Right cardiac atrium (tissue), 5 donors: ENCODE measurements around the gene LDAH. TPM values are rescaled to one million over a fixed set of nuclear protein-coding genes. Genes with fewer than 3 reads are reported as not detected.

Experiments
- ATAC-seq, 2 donors: fragments of 200-7000 bp; cut with Tn5 transposase; one replicate each; pipeline versions ENCODE4 v1.8.0 to v1.9.1; 2020; ENCODE audit warnings: moderate library complexity in 2 of 2, mild to moderate bottlenecking in 1 of 2
- DNase-seq, 3 donors: peaks; one replicate each; pipeline ENCODE4 v3.0.0-alpha.2; 2020
- H3K27ac ChIP-seq: one replicate; pipeline ENCODE4 v1.5.1; 2013; ENCODE audit warnings: mild to moderate bottlenecking, low read length, control low read depth, moderate library complexity
- H3K27me3 ChIP-seq: one replicate; pipeline ENCODE4 v1.6.1; 2013; ENCODE audit not compliant: control insufficient read depth, insufficient read depth
- H3K4me1 ChIP-seq: one replicate; pipeline ENCODE4 v1.6.1; 2013; ENCODE audit warnings: low read length; ENCODE audit not compliant: control insufficient read depth, insufficient read depth
- H3K4me3 ChIP-seq: one replicate; pipeline ENCODE4 v1.5.1; 2013; ENCODE audit warnings: low read length, control low read depth
- H3K9me3 ChIP-seq: one replicate; pipeline ENCODE4 v1.6.1; 2013; ENCODE audit warnings: low read length; ENCODE audit not compliant: control insufficient read depth
- WGBS: extraction: QIAGEN DNeasy Blood & Tissue Kit; methylation state at CpG from one replicate; pipeline ENCODE4 v1.1.7; 2013; 5-methylcytosine and 5-hydroxymethylcytosine counted together
- intact Hi-C, 4 donors: fragments of 100-400 bp; cut with DNase I; formaldehyde crosslinking; loops; one replicate each; pipeline versions ENCODE4 v1.11.0 to v1.14.0; 2022 to 2023
- long read RNA-seq, 4 donors: library from polyadenylated mRNA; unstranded; transcript quantifications; one replicate each; pipeline ENCODE4 v2.0.0, GENCODE V29; 2020 to 2021
- polyA plus RNA-seq: library from polyadenylated mRNA; stranded (reverse); fragments of 200-250 nt; gene quantifications from one replicate; pipeline ENCODE4 v1.2.3, GENCODE V29; 2013
- total RNA-seq, 4 donors: library from RNA; stranded (reverse); fragmentation: NEBNext Ultra II Directional; extraction: Animal tissue kit (Norgen Biotek cat#: 25700); gene quantifications; one replicate each; pipeline ENCODE4 v1.2.1, GENCODE V29; 2021
- donor health status: healthy with polysubstance abuse.
- donor health status: DM: no; HTN: yes; CAD: no.
- donor health status: DM: no; HTN: no; CAD: no.
- donor health status: DM: no; HTN: yes; CAD: no; lungs with severe emphysema.
- donor health status: DM: yes; HTN: yes; CAD: no.

Gene LDAH
- 10 to 100 TPM in 1 of 4 donors, 1 to 10 TPM in 3; 6.9 to 10.8 (median 7.8) TPM for total RNA-seq
- 4.6 TPM for polyA plus RNA-seq
- long read RNA-seq, donor 1, transcript LDAH-201 (7 exons, 2,907 nt): major isoform, 7 of 15 reads
- long read RNA-seq, donor 1, partial matches to known transcripts: 0 of 15 reads
- long read RNA-seq, donor 1, other reads (novel, unspliced or antisense): 4 of 15 reads
- long read RNA-seq, donor 2, partial matches to known transcripts: 0 of 7 reads
- long read RNA-seq, donor 2, other reads (novel, unspliced or antisense): 2 of 7 reads
- long read RNA-seq, donor 3, transcript LDAH-201 (7 exons, 2,907 nt): major isoform, 13 of 29 reads
- long read RNA-seq, donor 3, partial matches to known transcripts: 2 of 29 reads
- long read RNA-seq, donor 3, other reads (novel, unspliced or antisense): 8 of 29 reads
- long read RNA-seq, donor 4, partial matches to known transcripts: 1 of 8 reads
- long read RNA-seq, donor 4, other reads (novel, unspliced or antisense): 2 of 8 reads

DNA sequence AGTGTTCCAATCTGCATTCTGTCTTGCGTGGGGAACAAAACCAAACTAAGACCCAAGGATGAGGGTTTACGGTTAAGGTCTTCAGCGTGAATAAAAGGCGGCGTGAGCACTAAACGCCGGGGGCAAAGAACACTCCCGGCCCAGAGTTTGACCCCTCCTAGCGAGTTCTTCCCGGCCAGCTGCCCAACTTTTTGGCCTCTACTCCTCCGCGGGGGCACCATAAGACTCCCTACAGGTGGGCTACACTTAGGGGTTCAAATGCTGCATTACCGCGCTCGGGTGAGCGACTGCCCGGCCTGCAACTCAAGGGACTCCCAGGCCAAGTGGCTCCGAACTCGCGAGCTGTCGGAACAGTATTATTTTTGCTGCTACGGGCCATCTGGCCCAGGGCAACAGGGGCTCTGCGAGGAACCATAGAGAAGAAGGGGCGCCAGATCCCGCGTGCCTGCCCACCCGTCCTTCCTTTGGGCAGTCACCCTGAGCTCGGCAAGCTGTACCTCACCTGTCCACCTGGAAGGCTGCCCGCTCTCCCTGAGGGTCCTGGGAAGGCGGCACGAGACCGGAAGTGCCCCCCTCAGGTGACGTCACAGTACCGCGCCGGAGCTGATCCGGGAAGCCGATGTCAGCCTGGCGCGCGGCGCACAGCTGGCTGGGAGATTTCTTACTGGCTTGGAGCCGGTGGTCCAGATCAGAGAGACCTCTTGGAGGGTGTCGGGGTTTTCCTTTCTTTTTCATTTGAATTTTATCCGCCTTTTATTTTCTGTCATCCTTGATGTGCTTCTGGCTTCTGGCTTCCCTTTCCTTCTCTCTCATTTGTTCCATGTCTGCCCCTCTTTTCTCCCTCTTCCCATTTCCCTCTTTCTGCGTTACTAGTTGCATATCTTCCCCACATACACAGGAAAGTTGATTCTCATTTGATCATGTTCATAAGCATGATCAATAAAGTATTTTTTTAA, at the start of gene LDAH:
LDAH (minus strand) TSS at position 567 of the 956 bp plus-strand sequence. CDS start 21,638 bp downstream, outside the sequence.
- Histone ChIP-seq H3K4me1 (no peaks in the 10 kb centered on the region), H3K27ac (peak within 1 kb of the TSS; percentile 97), H3K4me3 (peak within 1 kb of the TSS; percentile 96), H3K9me3 (no peaks in the 10 kb centered on the region), H3K27me3 (no peaks in the 10 kb centered on the region)
- intact Hi-C loops: no loop called here
- DNase-seq (peak; percentile 94 to 97 (median 97)), ATAC-seq (peak; percentile 98 to 99)
- WGBS: under 1% methylated on average over 46 of the region's 46 CpGs

DNA sequence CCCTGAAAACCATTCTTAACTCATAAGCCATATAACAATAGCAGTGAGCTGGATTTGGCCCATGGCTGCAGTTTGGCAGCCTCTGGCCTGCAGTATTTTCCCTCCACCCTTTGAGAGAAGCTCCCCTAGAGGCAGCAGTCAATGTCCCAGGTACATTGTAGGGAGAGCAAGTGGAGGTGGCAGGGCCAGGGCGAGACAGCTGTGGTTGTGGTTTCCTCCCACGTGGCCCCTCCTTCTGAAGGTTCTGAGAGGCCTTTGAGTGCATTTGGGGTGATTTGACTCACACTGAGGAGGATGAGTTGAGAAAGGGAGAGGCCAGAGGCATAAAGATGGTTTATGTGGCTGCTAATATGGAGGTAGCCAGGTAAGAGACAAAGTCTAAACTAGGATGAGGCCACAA, 45.5 kb upstream of the LDAH start:
- H3K9me3 ChIP-seq: no peaks in the 10 kb centered on the region
- H3K27ac ChIP-seq: no peak overlapping the region
- no peaks in the 10 kb centered on the region for H3K27me3 ChIP-seq
- ATAC-seq (no peak), DNase-seq (no peak)
- WGBS: 29% methylated on average over 2 of the region's 2 CpGs
- intact Hi-C loops: no loop called here
- no peaks in the 10 kb centered on the region for H3K4me1 ChIP-seq
- H3K4me3 ChIP-seq: no peak overlapping the region

DNA sequence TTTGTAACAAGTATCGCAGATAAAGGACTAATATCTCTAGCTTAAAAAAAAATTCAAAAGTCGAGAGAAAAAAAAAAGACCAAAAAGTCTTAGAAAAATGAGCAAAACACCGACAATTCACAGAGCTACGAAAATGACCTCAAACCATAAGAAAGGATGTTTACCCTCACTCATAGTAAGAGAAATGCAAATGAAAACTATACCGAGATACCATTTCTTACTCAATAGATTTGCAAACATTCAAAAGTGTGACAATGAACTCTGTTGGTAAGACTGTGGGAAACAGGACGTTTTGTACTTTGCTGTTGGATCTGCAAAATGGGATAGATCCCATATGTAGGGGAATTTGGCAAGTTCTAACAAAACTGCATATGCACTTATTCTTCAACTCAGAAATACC, 39.9 kb upstream of the LDAH start:
- 65% methylated on average over 6 of the region's 6 CpGs for WGBS
- DNase-seq (no peak), ATAC-seq (no peak)
- Histone ChIP-seq H3K27me3 (no peaks in the 10 kb centered on the region), H3K9me3 (no peaks in the 10 kb centered on the region), H3K4me3 (no peak overlapping the region), H3K27ac (no peak overlapping the region), H3K4me1 (no peaks in the 10 kb centered on the region)
- intact Hi-C loops: no loop called here

DNA sequence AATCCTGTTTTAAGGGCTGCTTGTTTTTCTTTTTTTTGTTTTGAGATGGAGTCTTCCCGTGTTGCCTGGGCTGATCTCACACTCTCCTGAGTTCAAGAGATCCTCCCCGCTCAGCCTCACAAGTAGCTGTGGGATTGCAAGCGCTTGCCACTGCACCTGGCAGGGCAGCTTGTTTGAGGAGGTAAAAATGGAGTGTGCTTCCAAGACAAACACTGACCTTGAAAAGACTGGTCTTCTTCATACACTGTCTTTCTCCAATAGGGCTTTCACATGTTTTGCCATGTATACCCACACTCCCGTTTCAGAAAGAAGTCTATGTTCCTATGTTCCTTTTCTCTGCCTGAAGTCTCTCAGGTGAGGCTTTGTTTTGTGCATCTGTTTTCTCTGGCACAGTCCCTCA, 32.6 kb upstream of the LDAH start:
- no peak overlapping the region for H3K27ac ChIP-seq
- peaks cover 3% of the 10 kb centered on the region for H3K27me3 ChIP-seq
- intact Hi-C loops: no loop called here
- no peaks in the 10 kb centered on the region for H3K9me3 ChIP-seq
- 80% methylated on average over 4 of the region's 4 CpGs for WGBS
- ATAC-seq (no peak), DNase-seq (no peak)
- no peaks in the 10 kb centered on the region for H3K4me1 ChIP-seq
- H3K4me3 ChIP-seq: no peak overlapping the region

DNA sequence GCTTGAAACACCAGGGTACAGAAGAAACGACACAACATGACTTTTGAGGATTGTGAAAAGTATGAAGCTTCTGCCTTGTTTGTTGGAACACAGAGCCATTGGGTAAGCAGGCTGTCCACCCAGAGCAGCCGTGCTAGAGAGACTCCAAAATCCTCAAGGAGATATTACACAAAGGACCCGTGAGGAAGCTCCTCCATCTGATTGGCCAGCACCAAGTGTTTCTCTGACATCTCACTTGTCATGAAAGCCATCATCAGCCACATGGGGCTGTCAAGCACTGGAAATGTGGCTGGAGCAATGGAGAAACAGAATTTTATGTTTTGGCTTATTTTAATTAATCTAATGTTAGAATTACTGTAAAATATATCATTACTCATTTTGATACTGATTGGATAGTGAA, 29.8 kb upstream of the LDAH start:
- Histone ChIP-seq H3K9me3 (no peaks in the 10 kb centered on the region), H3K27me3 (peaks cover 3% of the 10 kb centered on the region), H3K4me3 (no peak overlapping the region), H3K4me1 (no peaks in the 10 kb centered on the region), H3K27ac (no peak overlapping the region)
- intact Hi-C loops: no loop called here
- WGBS: 57% methylated on average over 3 of the region's 3 CpGs
- ATAC-seq (no peak), DNase-seq (no peak)

DNA sequence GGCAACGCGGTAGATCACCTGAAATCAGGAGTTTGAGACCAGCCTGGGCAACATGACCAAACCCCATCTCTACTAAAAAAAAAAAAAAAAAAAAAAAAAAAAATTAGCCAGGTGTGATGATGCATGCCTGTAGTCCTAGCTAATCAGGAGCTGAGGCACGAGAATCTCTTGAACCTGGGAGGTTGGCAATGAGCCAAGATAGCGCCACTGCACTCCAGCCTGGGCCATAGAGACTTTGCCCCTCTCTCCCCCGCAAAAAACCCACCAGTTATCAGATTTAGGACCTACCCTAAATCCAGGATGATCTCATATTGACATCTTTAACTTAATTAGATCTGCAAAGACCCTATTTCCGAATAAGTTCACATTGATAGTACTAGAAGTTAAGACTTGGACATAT, 29.2 kb upstream of the LDAH start:
- Histone ChIP-seq H3K4me1 (no peaks in the 10 kb centered on the region), H3K9me3 (no peaks in the 10 kb centered on the region), H3K27me3 (peaks cover 3% of the 10 kb centered on the region), H3K27ac (no peak overlapping the region), H3K4me3 (no peak overlapping the region)
- DNase-seq (no peak), ATAC-seq (no peak)
- WGBS: 75% methylated on average over 6 of the region's 6 CpGs
- intact Hi-C loops: no loop called here

DNA sequence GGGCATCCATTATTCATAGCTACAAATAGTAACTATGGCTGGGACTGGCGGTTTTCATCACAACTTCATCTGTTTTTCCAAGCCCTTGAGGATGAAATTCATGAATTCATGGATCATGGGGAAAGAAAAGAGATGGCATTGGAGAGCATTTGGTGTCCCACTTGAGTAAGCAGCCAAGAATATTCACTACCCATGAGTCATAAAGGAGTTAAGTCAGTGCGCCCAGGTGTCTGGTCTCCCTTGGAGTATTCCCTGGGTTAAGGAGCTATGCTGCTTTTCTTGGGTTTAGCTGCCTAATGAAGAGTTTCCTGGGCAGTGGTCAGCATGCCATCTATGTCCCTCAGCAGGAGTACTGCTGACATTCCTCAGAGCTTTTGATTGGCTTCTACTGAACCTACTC, 21.3 kb upstream of the LDAH start:
- 81% methylated on average over 2 of the region's 2 CpGs for WGBS

DNA sequence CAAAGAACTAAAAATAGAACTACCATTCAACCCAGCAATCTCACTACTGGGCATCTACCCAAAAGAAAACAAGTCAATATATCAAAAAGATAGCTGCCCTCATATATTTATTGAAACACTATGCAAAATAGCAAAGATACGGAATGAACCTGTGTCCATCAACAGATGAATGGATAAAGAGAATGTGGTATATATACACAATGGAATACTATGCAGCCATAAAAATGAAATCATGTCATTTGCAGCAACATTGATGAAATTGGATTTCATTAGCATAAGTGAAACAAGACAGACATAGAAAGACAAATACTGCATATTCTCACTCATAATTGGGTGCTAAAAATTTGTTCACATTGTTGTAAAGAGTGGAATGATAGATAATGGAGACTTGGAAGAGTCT, 16.2 kb upstream of the LDAH start:
- no peaks in the 10 kb centered on the region for H3K9me3 ChIP-seq
- intact Hi-C loops: no loop called here
- peaks cover 2% of the 10 kb centered on the region for H3K27me3 ChIP-seq
- WGBS: 71% methylated on average over 1 of the region's 1 CpG
- no peaks in the 10 kb centered on the region for H3K4me1 ChIP-seq
- ATAC-seq (no peak), DNase-seq (no peak)
- H3K4me3 ChIP-seq: no peak overlapping the region
- H3K27ac ChIP-seq: no peak overlapping the region

More for the DNA sequence above, 21.3 kb upstream of the LDAH start:
- intact Hi-C loops: no loop called here
- Histone ChIP-seq H3K27me3 (no peaks in the 10 kb centered on the region), H3K9me3 (no peaks in the 10 kb centered on the region), H3K27ac (no peak overlapping the region), H3K4me1 (no peaks in the 10 kb centered on the region), H3K4me3 (no peak overlapping the region)
- no peak for ATAC-seq
- no peak for DNase-seq

DNA sequence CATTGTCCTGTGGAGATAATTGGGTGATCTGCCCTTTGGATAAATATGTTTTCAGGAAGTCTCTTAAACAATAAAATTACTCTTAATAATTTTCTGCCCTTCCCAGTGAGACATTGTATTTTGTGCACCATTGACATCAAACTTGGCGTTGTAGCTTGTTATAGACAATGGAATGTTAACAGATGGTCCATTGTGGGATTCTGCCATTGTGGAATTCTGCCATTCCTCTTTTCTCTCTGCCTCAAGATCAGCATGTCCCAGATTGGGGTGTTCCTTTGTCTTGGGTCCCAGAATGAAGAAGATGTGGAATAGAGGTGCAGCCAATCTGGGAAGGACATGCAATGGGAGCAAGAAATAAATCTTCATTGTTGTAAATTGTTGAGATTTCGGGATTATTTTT, 15.1 kb upstream of the LDAH start:
- intact Hi-C loops: no loop called here
- Histone ChIP-seq H3K4me3 (no peak overlapping the region), H3K9me3 (no peaks in the 10 kb centered on the region), H3K27ac (no peak overlapping the region), H3K4me1 (no peaks in the 10 kb centered on the region), H3K27me3 (peaks cover 2% of the 10 kb centered on the region)
- no peak for DNase-seq
- ATAC-seq: no peak
- WGBS: 83% methylated on average over 2 of the region's 2 CpGs

DNA sequence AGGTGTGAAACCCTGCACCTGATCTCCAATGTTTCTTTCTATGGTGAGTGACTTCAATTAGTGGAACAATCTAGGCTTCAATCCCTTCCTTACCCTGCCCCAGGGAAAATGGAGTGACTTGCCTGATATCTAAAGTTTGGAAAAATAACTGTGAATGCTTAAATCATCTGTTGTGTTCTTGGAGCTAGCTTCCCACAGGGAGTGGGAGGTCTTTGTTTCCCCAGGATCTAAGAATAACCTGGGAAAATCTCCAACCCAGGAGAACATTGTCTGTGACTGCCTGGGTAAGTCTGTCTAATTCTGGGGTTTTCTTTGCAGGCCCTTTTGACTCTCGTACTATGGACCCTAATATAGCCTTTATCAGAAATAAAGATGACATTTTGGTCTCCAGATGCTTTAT, 13.6 kb upstream of the LDAH start:
- Histone ChIP-seq H3K27me3 (peaks cover 2% of the 10 kb centered on the region), H3K9me3 (no peaks in the 10 kb centered on the region)
- WGBS: 44% methylated on average over 1 of the region's 1 CpG

DNA sequence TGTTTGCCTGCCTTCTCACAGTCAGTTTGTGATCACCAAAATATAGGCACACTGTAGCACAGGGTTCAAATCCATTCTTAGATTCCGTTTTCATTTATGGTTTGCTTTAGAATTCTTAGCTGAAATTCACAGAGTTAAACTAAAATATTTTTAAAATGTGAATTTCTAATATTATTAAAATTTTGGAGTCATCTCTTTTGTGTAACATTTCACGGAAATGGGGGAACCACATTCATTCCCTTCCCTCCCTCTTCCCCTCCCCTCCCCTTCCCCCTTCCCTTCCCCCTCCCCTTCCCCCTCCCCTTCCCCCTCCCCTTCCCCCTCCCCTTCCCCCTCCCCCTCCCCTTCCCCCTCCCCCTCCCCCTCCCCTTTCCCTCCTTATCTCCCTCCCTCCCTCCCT, 11.4 kb upstream of the LDAH start:
- intact Hi-C loops: no loop called here
- no peak overlapping the region for H3K27ac ChIP-seq
- DNase-seq (no peak), ATAC-seq (no peak)
- H3K9me3 ChIP-seq: no peaks in the 10 kb centered on the region
- H3K27me3 ChIP-seq: peaks cover 2% of the 10 kb centered on the region
- H3K4me3 ChIP-seq: no peak overlapping the region
- WGBS: 83% methylated on average over 2 of the region's 2 CpGs
- no peaks in the 10 kb centered on the region for H3K4me1 ChIP-seq

More for the DNA sequence above, 13.6 kb upstream of the LDAH start:
- ATAC-seq: no peak
- no peaks in the 10 kb centered on the region for H3K4me1 ChIP-seq
- DNase-seq: no peak
- H3K27ac ChIP-seq: no peak overlapping the region
- no peak overlapping the region for H3K4me3 ChIP-seq
- intact Hi-C loops: no loop called here
